Measurements from ENCODE around the gene TNFRSF19.

TNFRSF19 gene

DNA sequence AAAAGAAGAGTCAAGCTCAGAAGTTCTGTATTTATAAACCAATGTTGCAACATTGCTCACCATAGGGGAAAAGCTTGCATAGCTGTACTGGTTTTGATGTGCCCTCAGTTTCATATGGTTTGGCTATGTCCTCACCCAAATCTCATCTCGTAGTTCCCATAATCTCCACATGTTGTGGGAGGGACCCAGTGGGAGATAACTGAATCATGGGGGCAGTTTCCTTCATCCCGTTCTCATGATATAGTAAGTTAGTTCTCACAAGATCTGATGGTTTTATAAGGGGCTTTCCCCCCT, 73.9 kb downstream of the TNFRSF19 start:
- ChIA-PET POLR2A (no interaction called here), CTCF (no interaction called here)
- TF ChIP-seq SUZ12 (IDR thresholded peaks at IDR 0.05) (no peak), TARDBP (IDR thresholded peaks at IDR 0.05) (no peak), ELF4 (IDR thresholded peaks at IDR 0.05) (no peak), LEF1 (IDR thresholded peaks at IDR 0.05; ENCODE audit: borderline replicate concordance) (no peak), FOXK2 (IDR thresholded peaks at IDR 0.05) (no peak), NFRKB (IDR thresholded peaks at IDR 0.05) (no peak)
- TF ChIP-seq, protein P1, sequence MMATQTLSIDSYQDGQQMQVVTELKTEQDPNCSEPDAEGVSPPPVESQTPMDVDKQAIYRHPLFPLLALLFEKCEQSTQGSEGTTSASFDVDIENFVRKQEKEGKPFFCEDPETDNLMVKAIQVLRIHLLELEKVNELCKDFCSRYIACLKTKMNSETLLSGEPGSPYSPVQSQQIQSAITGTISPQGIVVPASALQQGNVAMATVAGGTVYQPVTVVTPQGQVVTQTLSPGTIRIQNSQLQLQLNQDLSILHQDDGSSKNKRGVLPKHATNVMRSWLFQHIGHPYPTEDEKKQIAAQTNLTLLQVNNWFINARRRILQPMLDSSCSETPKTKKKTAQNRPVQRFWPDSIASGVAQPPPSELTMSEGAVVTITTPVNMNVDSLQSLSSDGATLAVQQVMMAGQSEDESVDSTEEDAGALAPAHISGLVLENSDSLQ (IDR thresholded peaks at IDR 0.05), result no peak
- no peak for DNase-seq (ENCODE audit: extremely low spot score)

DNA sequence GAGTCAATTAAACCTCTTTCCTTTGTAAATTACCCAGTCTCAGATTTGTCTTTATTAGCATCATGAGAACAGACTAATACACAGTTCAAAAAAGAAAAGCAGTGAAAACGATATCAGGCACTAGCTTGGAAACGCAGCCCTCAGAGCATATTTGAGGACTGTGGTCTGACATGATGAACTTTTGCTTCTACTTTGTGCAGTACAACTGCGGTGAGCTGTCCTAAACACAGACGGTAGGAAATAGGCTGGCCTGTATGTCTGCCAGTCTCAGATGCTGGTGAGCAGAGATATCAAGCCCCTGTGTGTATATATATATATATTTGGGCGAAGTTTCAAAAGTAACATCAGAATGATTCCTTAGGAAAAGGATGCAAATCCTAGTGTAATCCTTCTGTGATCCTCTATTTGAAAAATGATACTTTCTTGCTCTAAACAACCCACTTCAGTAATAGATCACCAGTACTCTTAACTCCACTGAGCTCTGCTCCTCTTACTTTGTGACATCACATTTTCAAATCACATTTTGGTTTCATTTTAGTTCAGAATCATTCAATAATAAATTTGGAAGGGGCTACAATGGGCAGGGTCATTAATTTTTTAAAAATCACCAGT, 74.4 kb downstream of the TNFRSF19 start:
- no peak for DNase-seq (ENCODE audit: extremely low spot score)
- POLR2A ChIA-PET, result no interaction called here
- TF ChIP-seq HDGF (IDR thresholded peaks at IDR 0.05; ENCODE audit: borderline replicate concordance), result no peak
- no peak for TF ChIP-seq ZNF384 (IDR thresholded peaks at IDR 0.05)
- no peak for TF ChIP-seq NFRKB (IDR thresholded peaks at IDR 0.05)
- TF ChIP-seq ARNT (IDR thresholded peaks at IDR 0.05), result no peak
- no peak for TF ChIP-seq FOXK2 (IDR thresholded peaks at IDR 0.05)
- no peak for TF ChIP-seq TARDBP (IDR thresholded peaks at IDR 0.05)
- no peak for TF ChIP-seq ELF4 (IDR thresholded peaks at IDR 0.05)
- no peak for TF ChIP-seq SUZ12 (IDR thresholded peaks at IDR 0.05)
- TF ChIP-seq, protein P1 (IDR thresholded peaks at IDR 0.05), result no peak
- no peak for TF ChIP-seq FOXA1 (IDR thresholded peaks at IDR 0.05)
- TF ChIP-seq SP1 (IDR thresholded peaks at IDR 0.05), result no peak
- CTCF ChIA-PET, result no interaction called here

DNA sequence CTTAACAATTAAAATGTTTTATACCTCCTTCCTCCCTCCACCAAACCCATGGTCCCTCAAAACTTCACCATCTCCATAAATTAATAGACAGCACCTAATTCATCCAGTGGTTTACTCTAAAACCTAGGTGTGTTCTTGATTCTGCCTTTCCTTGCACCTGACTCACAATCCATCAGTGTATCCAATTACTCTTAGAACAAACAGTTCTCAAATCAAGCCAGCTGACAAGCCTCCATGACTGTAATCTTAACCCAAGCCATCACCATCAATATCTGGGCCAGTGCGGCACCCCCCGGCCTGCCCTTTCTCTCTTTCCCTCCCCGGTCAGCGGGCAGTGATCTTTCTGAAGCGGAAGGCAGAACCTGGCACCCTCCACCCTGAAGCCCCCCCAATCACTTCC, 75.6 kb downstream of the TNFRSF19 start:
- ChIA-PET POLR2A (no interaction called here), CTCF (no interaction called here)
- TF ChIP-seq TARDBP (IDR thresholded peaks at IDR 0.05) (no peak), L3MBTL2 (conservative IDR thresholded peaks at IDR 0.05) (no peak), SUZ12 (IDR thresholded peaks at IDR 0.05) (no peak)
- no peak for DNase-seq (ENCODE audit: extremely low spot score)

DNA sequence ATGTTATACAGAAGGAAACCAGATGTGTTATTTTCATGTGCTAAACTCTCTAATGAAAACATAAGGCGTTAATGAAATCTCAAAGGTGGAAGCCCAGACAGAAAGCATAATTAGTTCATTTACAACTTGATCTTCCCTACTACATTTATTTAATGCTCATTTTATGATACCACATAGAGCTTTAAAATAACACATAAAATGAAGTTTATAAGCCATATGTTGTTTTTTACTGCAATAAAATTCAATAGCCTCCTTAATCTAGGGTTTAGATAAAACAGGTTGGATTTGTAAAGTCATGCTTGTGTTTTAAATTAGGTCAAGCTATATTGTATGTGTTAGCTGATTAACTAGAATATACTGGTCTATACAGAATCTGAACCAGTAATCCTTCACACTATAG, 81.2 kb downstream of the TNFRSF19 start:
- DNase-seq (ENCODE audit: extremely low spot score), result no peak
- POLR2A ChIA-PET, result no interaction called here
- TF ChIP-seq L3MBTL2 (conservative IDR thresholded peaks at IDR 0.05), result no peak
- TF ChIP-seq ELF4 (IDR thresholded peaks at IDR 0.05), result no peak
- TF ChIP-seq SUZ12 (IDR thresholded peaks at IDR 0.05), result no peak
- no peak for TF ChIP-seq SP1 (IDR thresholded peaks at IDR 0.05)
- no peak for TF ChIP-seq TARDBP (IDR thresholded peaks at IDR 0.05)
- TF ChIP-seq ARNT (IDR thresholded peaks at IDR 0.05), result no peak
- CTCF ChIA-PET, result no interaction called here

DNA sequence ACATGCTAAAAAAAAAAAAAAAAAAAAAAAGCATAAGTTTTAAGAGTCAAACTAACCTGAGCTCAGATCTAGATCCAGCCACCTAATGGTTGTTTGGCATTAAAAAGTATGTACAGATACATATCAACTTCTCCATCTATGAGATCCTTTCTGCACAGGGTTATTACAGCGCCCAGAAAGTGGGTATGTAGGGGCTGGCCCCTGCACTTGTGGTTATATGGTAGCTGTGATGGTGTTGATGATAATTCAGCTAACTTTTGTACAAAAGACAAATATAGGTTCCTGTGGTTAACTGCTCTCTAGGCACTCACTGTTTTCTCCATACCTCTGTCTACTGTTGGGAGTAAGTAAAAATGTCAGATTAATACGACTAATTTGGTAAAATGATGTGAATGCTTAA, 81.7 kb downstream of the TNFRSF19 start:
- TF ChIP-seq HDGF (IDR thresholded peaks at IDR 0.05; ENCODE audit: borderline replicate concordance), result no peak
- no peak for TF ChIP-seq NFRKB (IDR thresholded peaks at IDR 0.05)
- no peak for TF ChIP-seq SUZ12 (IDR thresholded peaks at IDR 0.05)
- no peak for TF ChIP-seq ELF4 (IDR thresholded peaks at IDR 0.05)
- no peak for TF ChIP-seq LEF1 (IDR thresholded peaks at IDR 0.05; ENCODE audit: borderline replicate concordance)
- TF ChIP-seq, protein P1 (IDR thresholded peaks at IDR 0.05), result no peak
- no peak for TF ChIP-seq FOXA1 (IDR thresholded peaks at IDR 0.05)
- TF ChIP-seq ARNT (IDR thresholded peaks at IDR 0.05), result no peak
- no peak for TF ChIP-seq L3MBTL2 (conservative IDR thresholded peaks at IDR 0.05)
- TF ChIP-seq ZNF384 (IDR thresholded peaks at IDR 0.05), result no peak
- TF ChIP-seq BHLHE40 (IDR thresholded peaks at IDR 0.05; ENCODE audit: borderline replicate concordance), result no peak
- DNase-seq (ENCODE audit: extremely low spot score), result no peak
- ChIA-PET POLR2A (no interaction called here), CTCF (no interaction called here)

DNA sequence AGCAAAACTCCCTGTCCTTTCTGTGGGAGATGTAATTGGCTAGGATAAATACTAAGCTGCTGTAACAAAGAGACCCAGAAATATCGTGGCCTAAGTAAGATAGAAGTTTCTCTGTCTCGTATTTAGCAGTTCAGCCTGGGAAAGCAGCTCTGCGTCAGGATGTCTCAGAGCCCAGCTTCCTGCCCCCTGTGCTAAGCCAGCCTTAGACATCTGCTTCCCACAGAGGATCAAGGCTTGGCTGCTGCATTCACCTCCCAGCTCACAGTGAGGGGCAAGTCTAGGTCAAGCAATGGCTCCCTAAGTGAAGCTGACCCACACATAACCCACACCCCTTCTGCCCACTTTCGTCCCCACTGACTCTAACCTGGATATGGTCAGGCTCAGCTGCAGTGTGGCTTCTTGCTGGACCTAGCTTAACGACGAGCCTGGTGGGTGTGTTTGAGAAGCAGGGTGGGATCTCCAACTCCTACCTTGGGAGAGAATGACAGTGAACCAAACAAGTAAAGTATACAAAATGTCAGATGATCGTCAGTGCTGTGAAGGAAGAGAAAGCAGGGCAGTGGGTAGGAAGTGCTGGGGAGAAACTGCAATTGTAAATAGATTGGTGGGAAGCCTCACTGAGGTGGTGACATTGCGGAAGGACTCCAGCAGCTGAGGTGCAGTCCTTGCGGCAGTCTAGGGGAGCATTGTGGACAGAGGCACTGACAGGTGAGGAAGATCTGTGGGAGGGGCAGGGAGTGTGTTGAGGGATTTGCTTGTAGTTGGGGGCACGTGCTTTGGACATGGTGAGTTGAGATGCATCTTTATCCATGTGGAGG, 82.9 kb downstream of the TNFRSF19 start:
- DNase-seq (ENCODE audit: extremely low spot score), result no peak
- TF ChIP-seq FOXK2 (IDR thresholded peaks at IDR 0.05), result no peak
- TF ChIP-seq BHLHE40 (IDR thresholded peaks at IDR 0.05; ENCODE audit: borderline replicate concordance), result no peak
- TF ChIP-seq LEF1 (IDR thresholded peaks at IDR 0.05; ENCODE audit: borderline replicate concordance), result no peak
- no peak for TF ChIP-seq FOXA1 (IDR thresholded peaks at IDR 0.05)
- no peak for TF ChIP-seq HDGF (IDR thresholded peaks at IDR 0.05; ENCODE audit: borderline replicate concordance)
- TF ChIP-seq FOXM1 (IDR thresholded peaks at IDR 0.05; ENCODE audit: borderline replicate concordance), result no peak
- no peak for TF ChIP-seq SP1 (IDR thresholded peaks at IDR 0.05)
- TF ChIP-seq ELF4 (IDR thresholded peaks at IDR 0.05), result no peak
- no peak for TF ChIP-seq TARDBP (IDR thresholded peaks at IDR 0.05)
- no peak for TF ChIP-seq ZNF384 (IDR thresholded peaks at IDR 0.05)
- no peak for TF ChIP-seq L3MBTL2 (conservative IDR thresholded peaks at IDR 0.05)
- no peak for TF ChIP-seq ARNT (IDR thresholded peaks at IDR 0.05)
- TF ChIP-seq NFRKB (IDR thresholded peaks at IDR 0.05), result no peak
- TF ChIP-seq, protein P1 (IDR thresholded peaks at IDR 0.05), result no peak
- TF ChIP-seq CTBP1 (IDR thresholded peaks at IDR 0.05; ENCODE audit: borderline replicate concordance), result no peak
- TF ChIP-seq SUZ12 (IDR thresholded peaks at IDR 0.05), result no peak
- ChIA-PET CTCF (no interaction called here), POLR2A (no interaction called here)
